ENCODE measurements around the gene RPS21.
"Not testable (repeated sequence)": the region's sequence is repeated elsewhere in the genome, so short reads cannot be mapped to it uniquely, and the experiment has no call there.

DNA sequence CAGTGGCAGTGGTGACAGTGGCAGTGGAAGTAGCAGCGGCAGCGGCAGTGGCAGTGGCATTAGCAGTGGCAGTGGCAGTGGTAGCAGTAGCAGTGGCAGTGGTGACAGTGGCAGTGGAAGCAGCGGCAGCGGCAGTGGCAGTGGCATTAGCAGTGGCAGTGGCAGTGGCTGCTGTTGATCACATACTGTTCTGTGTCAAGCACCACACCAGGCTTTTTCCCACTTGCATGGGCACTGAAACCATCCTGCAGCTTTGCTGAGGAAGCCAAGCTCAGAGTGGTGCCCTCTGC, 39.1 kb downstream of the RPS21 start:
- TF ChIP-seq, protein P1, sequence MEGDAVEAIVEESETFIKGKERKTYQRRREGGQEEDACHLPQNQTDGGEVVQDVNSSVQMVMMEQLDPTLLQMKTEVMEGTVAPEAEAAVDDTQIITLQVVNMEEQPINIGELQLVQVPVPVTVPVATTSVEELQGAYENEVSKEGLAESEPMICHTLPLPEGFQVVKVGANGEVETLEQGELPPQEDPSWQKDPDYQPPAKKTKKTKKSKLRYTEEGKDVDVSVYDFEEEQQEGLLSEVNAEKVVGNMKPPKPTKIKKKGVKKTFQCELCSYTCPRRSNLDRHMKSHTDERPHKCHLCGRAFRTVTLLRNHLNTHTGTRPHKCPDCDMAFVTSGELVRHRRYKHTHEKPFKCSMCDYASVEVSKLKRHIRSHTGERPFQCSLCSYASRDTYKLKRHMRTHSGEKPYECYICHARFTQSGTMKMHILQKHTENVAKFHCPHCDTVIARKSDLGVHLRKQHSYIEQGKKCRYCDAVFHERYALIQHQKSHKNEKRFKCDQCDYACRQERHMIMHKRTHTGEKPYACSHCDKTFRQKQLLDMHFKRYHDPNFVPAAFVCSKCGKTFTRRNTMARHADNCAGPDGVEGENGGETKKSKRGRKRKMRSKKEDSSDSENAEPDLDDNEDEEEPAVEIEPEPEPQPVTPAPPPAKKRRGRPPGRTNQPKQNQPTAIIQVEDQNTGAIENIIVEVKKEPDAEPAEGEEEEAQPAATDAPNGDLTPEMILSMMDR (IDR thresholded peaks at IDR 0.05) = not testable (repeated sequence)
- TF ChIP-seq POLR2A (IDR thresholded peaks at IDR 0.05) = not testable (repeated sequence)

Measured in vagina (tissue), 2 donors.